H1 (cell line): ENCODE measurements around the gene APOL6. TPM values are rescaled to one million over a fixed set of nuclear protein-coding genes. Genes with fewer than 3 reads are reported as not detected.

ENCODE experiments used
- ATF2 ChIP-seq: IDR thresholded peaks from 2 replicates; pipeline ENCODE4 v1.6.1; 2012; ENCODE audit warnings: low read length, inconsistent platforms
- CEBPB ChIP-seq: IDR thresholded peaks from 2 replicates; pipeline ENCODE4 v1.6.1; 2012; ENCODE audit warnings: low read depth, low read length
- polyA plus RNA-seq, 7 experiments: library from polyadenylated mRNA; depleted of rRNA in 3 of 7; stranded (reverse) in 5 of 7; unstranded in 2 of 7; fragments of >200 nt in 5 of 7; fragments of 200-250 nt in 2 of 7; gene quantifications; 1 replicate in 5 of 7; 2 replicates in 1 of 7; 4 replicates in 1 of 7; pipeline versions ENCODE4 v1.2.1 to v1.2.3, GENCODE V29; 2011 to 2013; ENCODE audit warnings: missing spikeins in 2 of 7, mixed read lengths in 2 of 7
- total RNA-seq: library from RNA; stranded (reverse); fragmentation: NEBNext Ultra II Directional; extraction: Animal tissue kit (Norgen Biotek cat#: 25700); gene quantifications from 2 replicates; pipeline ENCODE4 v1.2.1, GENCODE V29; 2021

APOL6 gene
- total and polyA plus RNA-seq, 2 of the 8 experiments (the other 6 are each of a cell fraction or from before 2014, with no cell fraction given): 0.06 to 0.13 TPM

GRCh38 chr22:35605369-35605680 lies 42.9 kb upstream of the APOL6 start (continued):
- TF ChIP-seq ATF2 (no peak), CEBPB (no peak)
- TF ChIP-seq, all 59 proteins: peak for 0
